ENCODE results near the gene BICD2. TPM values are rescaled to one million over a fixed set of nuclear protein-coding genes. Genes with fewer than 3 reads are reported as not detected.
"Not testable (repeated sequence)": the region's sequence is repeated elsewhere in the genome, so short reads cannot be mapped to it uniquely, and the experiment has no call there.

The BICD2 gene
- total RNA-seq = 48.7 and 58.1 TPM in 2 replicates

GRCh38 chr9:92764381-92764987 lies at the start of gene BICD2:
Gene BICD2, minus strand, starts transcription at chr9:92764833. Its CDS starts 89 bp downstream, at chr9:92764744.
- no peak for DNase-seq (ENCODE audit: low read depth, low spot score)

GRCh38 chr9:92809629-92810326 lies 45.1 kb upstream of the BICD2 start:
- not testable (repeated sequence) for DNase-seq (ENCODE audit: low read depth, low spot score)

GRCh38 chr9:92808726-92809451 lies 44.3 kb upstream of the BICD2 start:
- DNase-seq (ENCODE audit: low read depth, low spot score) = peak; percentile 13

GRCh38 chr9:92807757-92808725 lies 43.4 kb upstream of the BICD2 start:
- DNase-seq (ENCODE audit: low read depth, low spot score) = no peak

- DNase-seq (ENCODE audit: low read depth, low spot score) = no peak
Measured at GRCh38 chr9:92807031-92807756, 42.6 kb upstream of the BICD2 start.

GRCh38 chr9:92804727-92805126 lies 40.1 kb upstream of the BICD2 start:
- no peak for DNase-seq (ENCODE audit: low read depth, low spot score)

- DNase-seq (ENCODE audit: low read depth, low spot score) = no peak
Measured at GRCh38 chr9:92798358-92798757, 33.7 kb upstream of the BICD2 start.

- not testable (repeated sequence) for DNase-seq (ENCODE audit: low read depth, low spot score)
Measured at GRCh38 chr9:92796337-92796804, 31.7 kb upstream of the BICD2 start.

- no peak for DNase-seq (ENCODE audit: low read depth, low spot score)
Measured at GRCh38 chr9:92795598-92796336, 31.1 kb upstream of the BICD2 start.

- DNase-seq (ENCODE audit: low read depth, low spot score) = no peak
Measured at GRCh38 chr9:92795000-92795399, 30.4 kb upstream of the BICD2 start.

GRCh38 chr9:92794426-92794825 lies 29.8 kb upstream of the BICD2 start:
- DNase-seq (ENCODE audit: low read depth, low spot score) = no peak

- peak; percentile 32 for DNase-seq (ENCODE audit: low read depth, low spot score)
Measured at GRCh38 chr9:92790542-92791527, 26.2 kb upstream of the BICD2 start.

- no peak for DNase-seq (ENCODE audit: low read depth, low spot score)
Measured at GRCh38 chr9:92786298-92786697, 21.7 kb upstream of the BICD2 start.

- no peak for DNase-seq (ENCODE audit: low read depth, low spot score)
Measured at GRCh38 chr9:92781899-92782298, 17.3 kb upstream of the BICD2 start.

GRCh38 chr9:92780206-92780605 lies 15.6 kb upstream of the BICD2 start:
- no peak for DNase-seq (ENCODE audit: low read depth, low spot score)

- no peak for DNase-seq (ENCODE audit: low read depth, low spot score)
Measured at GRCh38 chr9:92775466-92775865, 10.8 kb upstream of the BICD2 start.

GRCh38 chr9:92774274-92774673 lies 9.6 kb upstream of the BICD2 start:
- no peak for DNase-seq (ENCODE audit: low read depth, low spot score)

- no peak for DNase-seq (ENCODE audit: low read depth, low spot score)
Measured at GRCh38 chr9:92773810-92774209, 9.2 kb upstream of the BICD2 start.

- DNase-seq (ENCODE audit: low read depth, low spot score) = no peak
Measured at GRCh38 chr9:92771309-92771708, 6.7 kb upstream of the BICD2 start.

Data from pulmonary artery endothelial cell (primary cell).